HG03060 (cell line): Measurements from ENCODE around the gene SH2D4B.
"Not testable (repeated sequence)": the region's sequence is repeated elsewhere in the genome, so short reads cannot be mapped to it uniquely, and the experiment has no call there.

Source experiments
- ATAC-seq: cut with Tn5 transposase; IDR thresholded peaks from one replicate; pipeline ENCODE4 v1.9.1; 2021; ENCODE audit warnings: low read depth, moderate number of reproducible peaks; ENCODE audit not compliant: unreplicated experiment

The SH2D4B gene

GRCh38 chr10:80522756-80523363 is 14.8 kb upstream of the SH2D4B start:
- ATAC-seq = no peak

DNA sequence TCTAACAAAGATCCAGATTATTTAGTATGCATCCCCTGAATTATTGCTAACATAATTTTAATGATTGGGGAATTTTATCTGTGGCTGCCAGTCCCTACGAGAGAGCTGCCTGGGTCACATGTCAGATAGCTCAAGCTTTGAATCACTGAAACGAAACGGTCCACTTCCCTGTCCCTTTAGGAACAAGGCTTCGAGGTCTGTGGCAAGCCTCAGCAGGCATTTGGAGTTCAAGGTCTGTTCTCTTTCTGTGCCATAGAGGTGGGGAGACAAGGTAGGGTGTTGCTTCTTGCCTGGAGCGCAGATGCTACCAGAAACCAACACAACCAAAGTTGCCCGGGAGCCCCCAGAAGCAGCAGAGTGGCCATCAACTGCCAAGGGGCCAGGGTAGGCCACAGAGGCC is 13.9 kb upstream of the SH2D4B start:
- no peak for ATAC-seq

DNA sequence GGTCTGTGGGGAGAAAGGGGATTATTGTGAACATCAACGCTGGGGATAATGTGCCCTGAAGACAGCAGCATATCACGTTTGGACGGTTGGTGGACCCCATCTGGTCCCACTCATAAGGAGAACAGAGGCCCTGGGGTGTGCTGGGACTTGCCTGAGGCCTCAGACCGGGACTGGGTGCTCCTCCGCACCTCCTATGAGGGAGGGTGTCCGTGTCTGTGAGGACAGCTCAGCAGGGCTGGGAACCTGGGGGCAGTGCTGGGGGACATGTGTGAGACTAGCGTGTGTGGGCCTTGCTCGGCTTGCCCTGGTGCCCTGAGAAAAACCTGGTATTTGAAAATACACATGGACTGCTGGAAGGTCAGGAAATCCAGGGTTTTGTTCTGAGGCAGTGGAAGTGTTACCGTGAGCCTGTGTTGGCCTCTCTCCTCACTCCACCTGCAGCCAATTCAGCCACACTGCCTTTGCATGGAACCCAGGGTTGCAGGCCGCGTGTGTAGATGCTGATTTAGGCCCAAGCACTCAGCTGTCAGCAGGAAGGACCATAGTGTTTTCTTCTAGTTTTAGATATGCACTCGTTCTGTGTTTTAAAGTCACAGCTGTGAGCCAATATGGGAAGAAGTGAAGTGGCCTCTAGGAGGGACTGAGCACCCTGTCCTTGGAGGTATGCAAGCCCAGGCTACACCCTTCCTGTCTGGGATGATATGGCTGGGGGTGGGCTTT is 13.4 kb upstream of the SH2D4B start:
- ATAC-seq = no peak

DNA sequence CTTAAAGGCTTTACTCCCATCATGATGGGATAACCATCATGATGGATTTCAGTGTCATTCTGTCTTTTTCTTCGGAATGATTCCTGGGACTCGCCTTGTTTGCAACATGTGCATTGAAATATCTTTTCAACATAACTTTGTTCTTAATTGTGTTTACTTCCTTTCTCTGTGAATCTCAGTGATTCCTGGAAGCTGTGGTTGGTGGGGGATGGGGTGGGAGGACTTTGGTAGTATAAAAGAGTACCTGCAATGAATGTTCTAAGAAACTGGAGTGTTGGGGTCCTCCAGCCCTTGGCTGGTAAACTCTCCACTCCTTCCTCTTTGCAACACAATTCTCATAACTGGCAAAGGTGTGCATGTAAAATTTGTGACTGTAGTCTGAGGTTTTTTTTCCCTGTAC is 11.5 kb upstream of the SH2D4B start:
- no peak for ATAC-seq

GRCh38 chr10:80526742-80527141 is 11.0 kb upstream of the SH2D4B start:
- no peak for ATAC-seq

- no peak for ATAC-seq
Observed at GRCh38 chr10:80528185-80528700, 9.5 kb upstream of the SH2D4B start.

- ATAC-seq = no peak
Observed at GRCh38 chr10:80528901-80529300, 8.8 kb upstream of the SH2D4B start.

DNA sequence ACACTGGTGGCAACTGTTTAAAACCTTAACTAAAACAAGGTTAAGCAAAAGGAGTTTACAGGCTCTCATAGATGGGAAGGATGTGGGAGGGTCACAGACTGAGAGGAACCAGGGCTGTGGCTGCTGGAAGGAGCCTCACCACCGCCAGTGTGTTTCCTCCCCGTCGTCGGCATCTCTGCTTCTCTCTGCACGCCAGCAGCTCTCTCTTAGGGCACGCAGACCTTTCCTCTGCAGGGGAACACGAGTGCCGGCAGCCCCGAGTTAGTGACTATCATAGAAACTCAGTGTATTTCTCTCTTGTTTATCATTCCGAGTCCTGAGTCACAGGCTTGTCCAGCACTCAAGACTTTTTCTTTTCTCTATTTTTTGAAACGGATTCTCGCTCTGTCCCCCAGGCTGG is 8.1 kb upstream of the SH2D4B start:
- ATAC-seq = no peak

GRCh38 chr10:80530251-80530650 is 7.5 kb upstream of the SH2D4B start:
- ATAC-seq = no peak

- no peak for ATAC-seq
Observed at GRCh38 chr10:80530816-80531215, 6.9 kb upstream of the SH2D4B start.

GRCh38 chr10:80532571-80532970 is 5.1 kb upstream of the SH2D4B start:
- ATAC-seq = no peak

DNA sequence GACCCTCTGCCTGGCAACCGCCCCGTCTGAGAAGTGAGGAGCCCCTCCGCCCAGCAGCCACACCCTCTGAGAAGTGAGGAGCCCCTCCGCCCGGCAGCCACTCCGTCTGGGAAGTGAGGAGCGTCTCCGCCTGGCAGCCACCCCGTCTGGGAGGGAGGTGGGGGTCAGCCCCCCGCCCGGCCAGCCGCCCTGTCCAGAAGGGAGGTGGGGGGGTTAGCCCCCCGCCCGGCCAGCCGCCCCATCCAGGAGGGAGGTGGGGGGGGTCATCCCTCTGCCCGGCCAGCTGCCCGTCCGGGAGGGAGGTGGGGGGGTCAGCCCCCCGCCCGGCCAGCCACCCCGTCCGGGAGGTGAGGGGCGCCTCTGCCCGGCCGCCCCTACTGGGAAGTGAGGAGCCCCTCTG is 3.6 kb upstream of the SH2D4B start:
- not testable (repeated sequence) for ATAC-seq

DNA sequence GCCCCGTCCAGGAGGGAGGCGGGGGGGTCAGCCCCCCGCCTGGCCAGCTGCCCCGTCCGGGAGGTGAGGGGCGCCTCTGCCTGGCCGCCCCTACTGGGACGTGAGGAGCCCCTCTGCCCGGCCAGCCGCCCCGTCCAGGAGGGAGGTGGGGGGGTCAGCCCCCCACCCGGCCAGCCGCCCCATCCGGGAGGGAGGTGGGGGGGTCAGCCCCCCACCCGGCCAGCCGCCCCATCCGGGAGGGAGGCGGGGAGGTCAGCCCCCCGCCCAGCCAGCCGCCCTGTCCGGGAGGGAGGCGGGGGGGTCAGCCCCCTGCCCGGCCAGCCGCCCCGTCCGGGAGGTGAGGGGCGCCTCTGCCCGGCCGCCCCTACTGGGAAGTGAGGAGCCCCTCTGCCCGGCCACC is 3.1 kb upstream of the SH2D4B start:
- not testable (repeated sequence) for ATAC-seq

DNA sequence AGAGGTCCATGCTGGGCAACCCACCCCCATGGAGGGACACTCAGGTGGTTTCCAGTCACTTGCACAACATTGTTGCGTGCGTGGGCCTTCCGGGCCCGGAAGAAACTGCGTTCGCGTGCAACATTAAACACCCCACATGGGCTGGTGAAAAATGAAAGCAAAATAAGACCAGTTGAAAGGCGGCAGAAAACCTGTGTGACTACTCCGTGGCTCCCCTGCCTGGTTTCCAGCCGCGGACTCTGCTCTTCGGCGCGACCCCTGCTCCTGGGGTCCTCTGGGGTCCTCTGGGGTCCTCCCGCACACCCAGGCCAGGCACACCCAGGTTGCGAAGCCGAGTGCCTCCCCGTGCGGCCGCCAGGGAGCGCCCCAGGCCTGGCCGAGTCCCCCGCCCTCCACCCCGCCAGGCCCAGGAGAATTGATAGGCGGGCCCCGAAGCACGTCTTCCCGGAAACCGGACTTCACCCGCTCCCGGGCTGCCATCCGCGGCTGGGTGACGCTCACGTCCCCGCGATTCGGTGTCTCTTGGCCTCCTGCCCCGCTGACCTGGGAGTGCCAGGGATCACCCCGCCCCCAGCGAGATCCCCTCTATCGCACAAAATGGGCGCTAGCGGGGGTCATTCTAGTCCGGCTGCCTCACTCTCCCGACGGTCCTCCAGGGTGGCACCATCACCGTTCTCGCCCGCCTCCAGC is 1.9 kb upstream of the SH2D4B start:
- ATAC-seq = peak; percentile 47

DNA sequence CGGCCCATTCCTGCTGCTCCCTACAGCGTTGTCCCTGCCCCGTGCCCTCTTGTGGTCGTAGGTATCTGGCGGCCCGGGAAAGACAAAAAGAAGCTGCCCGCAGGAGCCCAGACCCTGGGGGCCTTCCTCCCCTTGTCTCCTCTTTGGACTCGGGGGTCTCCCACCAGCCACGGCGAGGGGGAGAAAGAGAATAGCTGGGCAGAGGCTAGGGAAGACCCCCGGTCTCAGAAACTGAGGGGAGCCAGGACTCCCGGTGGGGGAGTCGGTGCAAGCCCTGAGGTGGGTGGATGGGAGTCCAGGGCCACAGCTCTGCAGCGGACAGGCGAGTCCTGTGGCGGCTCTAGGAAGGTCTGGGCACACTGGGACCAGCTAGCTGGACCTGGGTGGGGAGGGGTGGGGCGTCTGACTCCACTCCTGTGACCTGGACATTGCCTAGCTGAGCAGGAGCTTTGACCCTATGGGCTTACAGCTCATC is 1.3 kb upstream of the SH2D4B start:
- no peak for ATAC-seq

GRCh38 chr10:80537086-80537735 is 491 bp upstream of the SH2D4B start:
- no peak for ATAC-seq

DNA sequence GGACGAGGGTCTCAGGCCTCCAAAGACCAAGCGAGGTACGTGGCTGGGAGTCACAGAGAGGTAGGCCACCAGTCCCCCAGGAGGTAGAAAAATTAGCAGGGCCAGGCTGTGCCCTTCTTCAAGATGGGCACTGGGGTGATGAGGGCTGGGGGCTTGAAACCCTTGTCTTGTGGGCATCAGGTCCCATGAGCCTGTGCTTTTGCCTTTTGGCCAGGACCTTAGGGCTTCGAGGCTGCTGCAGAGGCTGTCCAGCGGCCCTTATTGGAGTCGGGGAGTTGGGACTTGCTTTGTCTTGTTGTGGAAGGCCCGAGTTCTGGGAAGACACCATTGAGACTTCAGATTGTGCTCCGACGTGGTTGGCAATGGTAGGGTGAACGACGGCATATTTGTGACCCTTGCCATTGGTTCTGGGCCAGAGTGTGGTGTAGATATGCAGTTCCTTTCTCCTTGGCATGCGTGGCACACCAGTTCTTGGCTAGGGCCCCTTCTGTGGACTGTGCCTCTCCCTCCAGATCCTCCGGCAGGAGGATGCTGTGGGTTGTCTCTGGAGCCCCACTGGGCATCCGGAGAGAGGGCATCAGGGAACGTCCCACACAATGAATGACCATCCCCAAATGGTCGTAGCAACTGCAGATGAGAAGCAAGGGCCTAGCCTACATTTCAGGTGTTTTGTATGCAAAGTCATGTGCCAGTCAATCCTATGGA is 931 bp downstream of the SH2D4B start:
- no peak for ATAC-seq

DNA sequence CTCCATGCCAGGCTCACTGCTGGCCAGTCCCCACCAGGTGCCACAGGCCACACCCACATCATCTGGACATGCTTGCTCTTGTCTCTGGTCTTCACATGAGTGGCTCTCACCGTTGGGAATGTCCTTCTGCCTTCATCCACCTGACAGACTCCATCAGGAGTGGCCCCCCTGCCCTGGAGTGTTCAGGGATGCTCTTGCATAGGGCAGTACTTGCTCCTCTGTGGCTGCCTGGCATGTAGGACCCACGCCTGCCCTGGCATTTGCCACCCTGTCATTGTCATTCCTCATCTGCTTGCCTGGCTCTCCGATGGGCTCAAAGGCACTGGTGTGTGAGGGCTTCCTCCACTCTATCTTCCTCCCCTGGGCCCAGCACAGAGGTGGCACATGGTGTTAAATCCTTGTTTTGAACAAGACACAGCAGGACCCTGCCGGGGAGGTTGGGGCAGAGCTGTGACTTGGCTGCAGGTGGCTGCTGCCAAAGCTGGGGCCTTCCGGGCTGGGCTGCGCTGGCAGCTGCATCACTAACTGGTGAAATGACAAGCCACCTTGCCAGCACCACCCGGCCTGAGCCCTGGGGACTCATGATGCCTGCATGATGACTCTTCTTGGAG is 1.8 kb downstream of the SH2D4B start:
- peak; percentile 24 for ATAC-seq

DNA sequence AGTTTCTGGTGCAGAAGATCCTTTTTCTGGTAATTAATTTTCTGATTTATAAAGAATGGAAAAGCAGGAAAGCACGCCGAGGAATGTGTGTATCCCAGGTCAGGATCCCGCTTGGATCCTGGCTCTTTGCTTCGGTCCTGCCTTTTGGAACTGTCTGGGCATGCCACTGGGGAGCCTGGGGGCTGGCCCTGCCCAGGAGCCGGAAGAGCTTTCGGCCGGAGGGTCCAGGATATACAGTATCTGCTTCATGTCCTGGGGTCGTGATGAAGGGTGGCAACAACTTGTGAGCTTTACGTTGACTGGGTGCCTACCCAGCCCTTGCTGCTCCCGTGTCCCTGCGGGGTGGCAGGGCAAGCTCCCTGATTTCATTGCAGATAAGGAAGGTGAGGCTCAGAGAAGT is 2.4 kb downstream of the SH2D4B start:
- no peak for ATAC-seq

GRCh38 chr10:80540618-80540980 is 2.9 kb downstream of the SH2D4B start:
- ATAC-seq = no peak
